Esophagus muscularis mucosa (tissue), 4 donors: ENCODE measurements around the gene LGALS3BP. TPM values are rescaled to one million over a fixed set of nuclear protein-coding genes. Genes with fewer than 3 reads are reported as not detected.

ENCODE experiments used
- DNase-seq: peaks from one replicate; pipeline ENCODE4 v3.0.0-alpha.2; 2017; ENCODE audit errors: extremely low spot score
- H3K27ac ChIP-seq, 4 donors: fragments of 200-600 bp; sonication (generic); replicated peaks in 1 of 4; 1 replicate in 3 of 4; 2 replicates in 1 of 4; pipeline ENCODE4 v1.5.1; 2016 to 2019; ENCODE audit warnings: mild to moderate bottlenecking in 1 of 4
- H3K27me3 ChIP-seq, 4 donors: fragments of 200-600 bp; sonication (generic); one replicate each; pipeline versions ENCODE4 v1.5.1 to v1.6.0; 2016 to 2019
- H3K36me3 ChIP-seq, 4 donors: fragments of 200-600 bp; sonication (generic); one replicate each; pipeline ENCODE4 v1.5.1; 2016 to 2019
- H3K4me1 ChIP-seq, 4 donors: fragments of 200-600 bp; sonication (generic); one replicate each; pipeline ENCODE4 v1.5.1; 2016 to 2019
- H3K4me3 ChIP-seq, 4 donors: fragments of 200-600 bp; sonication (generic); 1 replicate in 2 of 4; 2 replicates in 2 of 4; pipeline ENCODE4 v1.5.1; 2016 to 2019; ENCODE audit warnings: mild to moderate bottlenecking in 4 of 4, moderate library complexity in 1 of 4
- H3K9me3 ChIP-seq, 4 donors: fragments of 200-600 bp; sonication (generic); 1 replicate in 3 of 4; 2 replicates in 1 of 4; pipeline ENCODE4 v1.5.1; 2016 to 2019
- CTCF ChIP-seq, 3 experiments: fragments of 200-600 bp in 2 of 3; fragments of 450-650 bp in 1 of 3; sonication (generic) in 2 of 3; IDR thresholded peaks; one replicate each; pipeline ENCODE4 v1.5.1; 2017 to 2019; ENCODE audit warnings: antibody characterized with exemption in 3 of 3, mild to moderate bottlenecking in 2 of 3, moderate library complexity in 1 of 3
- EP300 ChIP-seq: sonication (generic); formaldehyde crosslinking; IDR thresholded peaks from one replicate; pipeline ENCODE4 v1.6.1; 2017; ENCODE audit warnings: antibody characterized with exemption
- POLR2A ChIP-seq: fragments of 450-650 bp; IDR thresholded peaks from one replicate; pipeline ENCODE4 v1.6.1; 2017; ENCODE audit warnings: antibody characterized with exemption, moderate library complexity, mild to moderate bottlenecking, low read depth
- POLR2AphosphoS5 ChIP-seq, 2 donors: sonication (generic); formaldehyde crosslinking; IDR thresholded peaks; one replicate each; pipeline ENCODE4 v1.6.1; 2017; ENCODE audit warnings: antibody characterized with exemption in 2 of 2
- WGBS: methylation state at CpG from one replicate; pipeline ENCODE4 v1.1.5; 2018; 5-methylcytosine and 5-hydroxymethylcytosine counted together
- intact Hi-C: fragments of 100-400 bp; cut with DNase I; formaldehyde crosslinking; loops from one replicate; pipeline ENCODE4 v1.15.1; 2023
- total RNA-seq, 4 donors: library from RNA; depleted of rRNA; stranded (reverse); fragments of >200 nt; gene quantifications; one replicate each; pipeline versions ENCODE4 v1.1.0 to v1.2.1, GENCODE V29; 2016

LGALS3BP gene
- total RNA-seq, 4 donors from 2014 or later: 106 to 284 (median 197) TPM

GRCh38 chr17:78972507-78973105, 7.1 kb downstream of the LGALS3BP start:
- Histone ChIP-seq H3K27me3 (no peaks in the 10 kb centered on the region), H3K4me3 (no peak overlapping the region), H3K36me3 (peaks cover 0 to 41% (median 25%) of the 10 kb centered on the region in 4 donors), H3K4me1 (peaks cover 46 to 59% (median 57%) of the 10 kb centered on the region in 4 donors), H3K9me3 (no peaks in the 10 kb centered on the region), H3K27ac (peak overlapping the region; percentile 30 to 69 (median 34))
- DNase-seq: no peak
- intact Hi-C loops: loop anchor here (1.0 to 5.0 kb wide), 2 partner anchors 50 to 106 kb away; no protein-coding TSS in a partner anchor
- 83% methylated on average over 11 of the region's 15 CpGs for WGBS
- TF ChIP-seq POLR2AphosphoS5 (IDR thresholded peaks at IDR 0.05) (no peak), EP300 (no peak), CTCF (IDR thresholded peaks at IDR 0.05) (no peak), POLR2A (no peak)

DNA sequence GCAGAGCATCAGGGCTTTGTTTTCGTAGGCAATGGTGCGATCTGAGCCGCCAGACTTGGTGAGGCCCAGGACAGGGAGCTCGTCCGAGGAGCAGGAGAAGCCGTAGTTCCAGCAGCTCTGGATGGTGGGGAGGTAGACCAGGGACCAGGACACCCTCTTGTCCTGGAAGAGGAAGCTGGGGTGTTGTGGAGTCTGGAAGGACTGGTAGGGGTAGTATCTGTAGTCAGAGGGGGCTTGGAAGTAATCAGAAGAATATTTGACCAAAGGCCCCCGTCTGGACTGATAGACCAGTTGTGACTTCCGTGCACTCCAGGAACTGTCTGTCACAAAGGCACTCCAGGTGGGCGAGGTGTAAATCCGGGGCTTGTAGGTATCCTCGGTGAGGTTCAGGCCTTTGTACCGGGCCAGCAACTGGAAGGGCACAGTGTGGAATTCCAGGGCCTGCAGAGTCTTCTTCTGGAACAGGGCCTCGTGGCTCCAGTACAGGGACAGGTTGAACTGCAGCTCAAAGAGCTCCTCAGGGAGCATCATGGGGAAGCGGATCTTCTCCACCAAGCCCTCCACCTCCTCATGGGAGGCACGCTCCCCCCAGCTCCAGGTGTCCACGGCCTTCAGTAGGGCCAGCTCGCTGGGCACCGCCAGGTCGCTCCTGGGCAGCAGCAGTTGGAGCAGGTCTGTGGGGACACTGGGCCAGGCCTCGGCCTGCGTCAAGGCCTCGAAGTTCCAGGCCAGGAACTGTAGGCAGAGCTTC, 7.8 kb downstream of the LGALS3BP start:
- 77% methylated on average over 11 of the region's 22 CpGs for WGBS
- Histone ChIP-seq H3K4me1 (peaks cover 39 to 52% (median 50%) of the 10 kb centered on the region in 4 donors), H3K36me3 (peaks cover 0 to 46% (median 30%) of the 10 kb centered on the region in 4 donors), H3K27ac (peak overlapping the region in 3 of 4 donors; percentile 34 to 46 (median 44)), H3K27me3 (no peaks in the 10 kb centered on the region), H3K4me3 (no peak overlapping the region), H3K9me3 (no peaks in the 10 kb centered on the region)
- TF ChIP-seq CTCF (IDR thresholded peaks at IDR 0.05) (no peak), POLR2A (no peak), POLR2AphosphoS5 (IDR thresholded peaks at IDR 0.05) (no peak), EP300 (no peak)
- no peak for DNase-seq
- intact Hi-C loops: loop anchor here (1.0 to 5.0 kb wide), 2 partner anchors 50 to 106 kb away; no protein-coding TSS in a partner anchor

- H3K4me1 ChIP-seq: peaks cover 32 to 44% (median 42%) of the 10 kb centered on the region in 4 donors
- H3K36me3 ChIP-seq: peaks cover 0 to 47% (median 34%) of the 10 kb centered on the region in 4 donors
- intact Hi-C loops: loop anchor here (5.0 kb wide), 1 partner anchor 49 kb away; no protein-coding TSS in a partner anchor
- DNase-seq: peak; percentile 96
- 28% methylated on average over 17 of the region's 33 CpGs for WGBS
- H3K9me3 ChIP-seq: no peaks in the 10 kb centered on the region
- TF ChIP-seq CTCF (IDR thresholded peaks at IDR 0.05): peak; percentile 82 to 92 (median 92)
- no peak for TF ChIP-seq EP300
- TF ChIP-seq POLR2AphosphoS5 (IDR thresholded peaks at IDR 0.05): peak; percentile 54 to 70
- H3K27ac ChIP-seq: peak overlapping the region in 3 of 4 donors; percentile 34 to 46 (median 44)
- H3K27me3 ChIP-seq: no peaks in the 10 kb centered on the region
- no peak overlapping the region for H3K4me3 ChIP-seq
These were observed 8.6 kb downstream of the LGALS3BP start for GRCh38 chr17:78970834-78971755.

- no peak overlapping the region for H3K27ac ChIP-seq
- no peaks in the 10 kb centered on the region for H3K9me3 ChIP-seq
- H3K27me3 ChIP-seq: no peaks in the 10 kb centered on the region
- TF ChIP-seq CTCF (IDR thresholded peaks at IDR 0.05) (no peak), POLR2AphosphoS5 (IDR thresholded peaks at IDR 0.05) (no peak)
- no peak for DNase-seq
- WGBS: 97% methylated on average over 4 of the region's 9 CpGs
- intact Hi-C loops: loop anchor here (5.0 kb wide), 1 partner anchor 48 kb away; no protein-coding TSS in a partner anchor
- no peak overlapping the region for H3K4me3 ChIP-seq
- H3K4me1 ChIP-seq: peaks cover 21 to 33% (median 29%) of the 10 kb centered on the region in 4 donors
- H3K36me3 ChIP-seq: peaks cover 0 to 49% (median 36%) of the 10 kb centered on the region in 4 donors
These were observed 9.9 kb downstream of the LGALS3BP start for GRCh38 chr17:78969865-78970264.
